ENCODE measurements around the gene CYP27C1. TPM values are rescaled to one million over a fixed set of nuclear protein-coding genes. Genes with fewer than 3 reads are reported as not detected.
"Not testable (repeated sequence)": the region's sequence is repeated elsewhere in the genome, so short reads cannot be mapped to it uniquely, and the experiment has no call there.

CYP27C1 gene
- total RNA-seq, 4 donors from 2014 or later: not detected

DNA sequence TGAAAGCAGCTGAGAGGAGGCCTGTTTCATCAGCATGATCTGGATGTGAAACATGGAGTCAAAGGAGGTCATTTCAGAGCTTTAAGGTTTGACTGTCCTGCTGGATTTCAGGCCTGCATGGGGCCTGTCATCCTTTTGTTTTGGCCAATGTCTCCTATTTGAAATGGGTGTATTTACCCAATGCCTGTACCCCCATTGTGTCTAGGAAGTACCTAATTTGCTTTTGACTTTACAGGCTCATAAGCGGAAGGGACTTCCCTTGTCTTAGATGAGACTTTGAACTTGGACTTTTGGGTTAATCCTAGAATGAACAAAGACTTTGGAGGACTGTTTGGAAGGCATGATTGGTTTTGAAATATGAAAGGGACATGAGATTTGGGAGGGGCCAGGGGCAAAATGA is 19.3 kb upstream of the CYP27C1 start:
- in situ Hi-C loops (cut with MboI; ENCODE audit: low sequenced_read_pairs in 4 of 4): no loop called here
- ATAC-seq: no peak
- Histone ChIP-seq H3K27me3 (no peaks in the 10 kb centered on the region), H3K4me3 (no peak overlapping the region), H3K27ac (no peak overlapping the region), H3K36me3 (no peaks in the 10 kb centered on the region), H3K4me1 (no peaks in the 10 kb centered on the region), H3K9me3 (no peaks in the 10 kb centered on the region)
- no peak for DNase-seq
- TF ChIP-seq, protein P1, sequence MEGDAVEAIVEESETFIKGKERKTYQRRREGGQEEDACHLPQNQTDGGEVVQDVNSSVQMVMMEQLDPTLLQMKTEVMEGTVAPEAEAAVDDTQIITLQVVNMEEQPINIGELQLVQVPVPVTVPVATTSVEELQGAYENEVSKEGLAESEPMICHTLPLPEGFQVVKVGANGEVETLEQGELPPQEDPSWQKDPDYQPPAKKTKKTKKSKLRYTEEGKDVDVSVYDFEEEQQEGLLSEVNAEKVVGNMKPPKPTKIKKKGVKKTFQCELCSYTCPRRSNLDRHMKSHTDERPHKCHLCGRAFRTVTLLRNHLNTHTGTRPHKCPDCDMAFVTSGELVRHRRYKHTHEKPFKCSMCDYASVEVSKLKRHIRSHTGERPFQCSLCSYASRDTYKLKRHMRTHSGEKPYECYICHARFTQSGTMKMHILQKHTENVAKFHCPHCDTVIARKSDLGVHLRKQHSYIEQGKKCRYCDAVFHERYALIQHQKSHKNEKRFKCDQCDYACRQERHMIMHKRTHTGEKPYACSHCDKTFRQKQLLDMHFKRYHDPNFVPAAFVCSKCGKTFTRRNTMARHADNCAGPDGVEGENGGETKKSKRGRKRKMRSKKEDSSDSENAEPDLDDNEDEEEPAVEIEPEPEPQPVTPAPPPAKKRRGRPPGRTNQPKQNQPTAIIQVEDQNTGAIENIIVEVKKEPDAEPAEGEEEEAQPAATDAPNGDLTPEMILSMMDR (IDR thresholded peaks at IDR 0.05 in 4 of 5, conservative IDR thresholded peaks at IDR 0.05 in 1 of 5): no peak
- TF ChIP-seq POLR2A (IDR thresholded peaks at IDR 0.05): no peak
- intact Hi-C loops (cut with DNase I; ENCODE audit: low total_unique reads): no loop called here

DNA sequence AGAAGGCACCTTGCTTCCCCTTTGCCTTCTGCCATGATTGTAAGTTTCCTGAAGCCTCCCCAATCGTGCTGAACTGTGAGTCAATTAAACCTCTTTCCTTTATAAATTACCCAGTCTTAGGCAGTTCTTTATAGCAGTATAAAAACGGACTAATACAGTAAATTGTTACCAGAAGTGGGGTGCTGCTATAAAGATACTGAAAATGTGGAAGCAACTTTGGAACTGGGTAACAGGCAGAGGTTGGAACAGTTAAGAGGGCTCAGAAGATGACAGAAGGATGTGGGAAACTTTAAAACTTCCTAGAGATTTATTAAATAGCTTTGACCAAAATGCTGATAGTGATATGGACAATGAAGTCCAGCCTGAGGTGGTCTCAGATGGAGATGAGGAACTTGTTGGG is 17.7 kb upstream of the CYP27C1 start:
- H3K36me3 ChIP-seq; H3K4me3 ChIP-seq; H3K4me1 ChIP-seq; H3K27ac ChIP-seq; DNase-seq; ATAC-seq; H3K9me3 ChIP-seq; intact Hi-C loops (cut with DNase I; ENCODE audit: low total_unique reads); H3K27me3 ChIP-seq; in situ Hi-C loops (cut with MboI; ENCODE audit: low sequenced_read_pairs in 4 of 4): not testable (repeated sequence)

DNA sequence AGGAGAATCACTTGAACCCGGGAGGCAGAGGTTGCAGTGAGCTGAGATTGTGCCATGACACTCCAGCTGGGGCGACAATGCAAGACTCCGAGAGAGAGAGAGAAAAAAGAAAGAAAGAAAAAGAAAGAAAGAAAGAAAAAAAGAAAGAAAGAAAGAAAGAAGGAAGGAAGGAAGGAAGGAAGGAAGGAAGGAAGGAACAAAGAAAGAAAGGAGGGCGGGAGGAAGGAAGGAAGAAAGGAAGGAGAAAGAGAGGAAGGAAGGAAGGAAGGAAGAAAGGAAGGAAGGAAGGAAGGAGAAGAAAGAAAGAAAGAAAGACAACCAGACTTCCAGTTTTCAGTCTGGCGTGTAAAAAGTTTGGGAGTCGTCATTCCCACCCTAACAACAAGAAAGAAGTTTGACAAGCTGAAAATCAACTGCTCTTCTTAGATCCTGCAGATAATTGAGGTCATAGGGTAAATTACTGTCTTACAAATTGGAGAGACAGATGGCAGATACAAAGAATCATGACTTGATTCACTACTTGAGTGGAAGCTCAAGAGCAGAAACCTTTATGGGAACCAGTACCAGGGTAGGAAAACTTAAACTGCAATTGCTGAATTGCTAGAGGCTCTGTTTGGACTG is 15.1 kb upstream of the CYP27C1 start:
- DNase-seq (no peak), ATAC-seq (no peak)
- Histone ChIP-seq H3K4me3 (no peak overlapping the region), H3K4me1 (no peaks in the 10 kb centered on the region), H3K27me3 (peaks cover 0 to 2% (median 0%) of the 10 kb centered on the region in 3 donors), H3K27ac (no peak overlapping the region), H3K9me3 (no peaks in the 10 kb centered on the region), H3K36me3 (no peaks in the 10 kb centered on the region)
- intact Hi-C loops (cut with DNase I; ENCODE audit: low total_unique reads) (no loop called here), in situ Hi-C loops (cut with MboI; ENCODE audit: low sequenced_read_pairs in 4 of 4) (no loop called here)
- TF ChIP-seq, protein P1 (IDR thresholded peaks at IDR 0.05 in 4 of 5, conservative IDR thresholded peaks at IDR 0.05 in 1 of 5): no peak
- TF ChIP-seq POLR2A (IDR thresholded peaks at IDR 0.05): no peak

DNA sequence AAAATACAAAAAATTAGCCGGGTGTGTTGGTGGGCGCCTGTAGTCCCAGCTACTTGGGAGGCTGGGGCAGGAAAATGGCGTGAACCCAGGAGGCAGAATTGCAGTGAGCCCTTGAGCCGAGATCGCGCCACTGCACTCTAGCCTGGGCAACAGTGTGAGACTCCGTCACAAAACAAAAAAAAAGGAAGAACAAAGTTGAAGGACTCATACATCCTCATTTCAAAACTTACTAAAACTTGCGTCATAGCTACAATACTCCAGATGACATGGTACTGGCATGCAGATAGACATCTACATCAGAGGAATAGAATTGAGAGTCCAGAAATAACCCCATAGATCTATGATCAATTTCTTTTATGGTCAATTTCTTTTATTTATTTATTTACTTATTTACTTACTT is 13.6 kb upstream of the CYP27C1 start:
- no peak overlapping the region for H3K4me3 ChIP-seq
- intact Hi-C loops (cut with DNase I; ENCODE audit: low total_unique reads) (no loop called here), in situ Hi-C loops (cut with MboI; ENCODE audit: low sequenced_read_pairs in 4 of 4) (no loop called here)
- no peaks in the 10 kb centered on the region for H3K4me1 ChIP-seq
- H3K27ac ChIP-seq: no peak overlapping the region
- TF ChIP-seq, protein P1 (IDR thresholded peaks at IDR 0.05 in 4 of 5, conservative IDR thresholded peaks at IDR 0.05 in 1 of 5): no peak
- no peak for TF ChIP-seq POLR2A (IDR thresholded peaks at IDR 0.05)
- no peak for ATAC-seq
- H3K36me3 ChIP-seq: no peaks in the 10 kb centered on the region
- no peak for DNase-seq
- no peaks in the 10 kb centered on the region for H3K9me3 ChIP-seq
- H3K27me3 ChIP-seq: peaks cover 0 to 2% (median 0%) of the 10 kb centered on the region in 3 donors

DNA sequence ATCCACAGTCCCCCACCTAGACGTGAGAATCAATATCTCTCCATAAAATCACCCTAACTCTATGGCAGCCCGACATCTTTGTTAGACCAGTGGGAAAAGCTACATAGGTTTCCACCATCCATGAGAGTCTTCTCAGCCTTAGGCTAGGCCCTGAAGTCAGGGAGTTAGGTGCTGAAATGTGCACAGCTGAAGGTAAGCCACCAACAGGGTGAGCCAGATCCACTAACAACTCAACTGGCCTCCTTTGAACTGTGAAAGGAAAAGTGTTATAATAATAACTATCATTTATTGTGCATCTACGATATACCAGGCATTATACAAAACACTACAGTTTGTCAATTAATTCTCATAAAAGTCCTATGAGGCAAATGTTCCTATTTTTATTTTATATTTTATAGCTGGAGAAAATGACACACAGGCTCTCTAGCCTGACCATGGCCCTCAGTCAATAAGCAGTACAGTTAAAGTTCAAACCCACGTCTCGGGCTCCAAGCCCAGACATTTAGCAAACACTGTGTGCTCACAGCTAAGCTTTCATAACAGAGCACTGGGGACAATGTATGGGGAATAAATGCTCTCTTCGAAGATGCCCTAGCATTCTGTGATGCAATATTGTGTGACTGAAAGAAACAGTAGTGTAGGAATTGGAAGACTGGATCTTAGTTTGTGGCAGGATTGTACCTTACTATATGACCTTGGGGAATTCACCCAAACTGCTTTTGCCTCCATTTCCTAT is 11.2 kb upstream of the CYP27C1 start:
- Histone ChIP-seq H3K27me3 (peaks cover 0 to 14% (median 12%) of the 10 kb centered on the region in 3 donors), H3K4me1 (no peaks in the 10 kb centered on the region), H3K36me3 (no peaks in the 10 kb centered on the region), H3K4me3 (no peak overlapping the region), H3K9me3 (no peaks in the 10 kb centered on the region), H3K27ac (no peak overlapping the region)
- TF ChIP-seq POLR2A (IDR thresholded peaks at IDR 0.05): no peak
- TF ChIP-seq, protein P1 (IDR thresholded peaks at IDR 0.05 in 4 of 5, conservative IDR thresholded peaks at IDR 0.05 in 1 of 5): no peak
- ATAC-seq (no peak), DNase-seq (no peak)
- in situ Hi-C loops (cut with MboI; ENCODE audit: low sequenced_read_pairs in 4 of 4): no loop called here
- intact Hi-C loops (cut with DNase I; ENCODE audit: low total_unique reads): no loop called here
